ENCODE data around the gene CXXC5.

Gene CXXC5

GRCh38 chr5:139651853-139652787 is 4.0 kb downstream of the CXXC5 start:
- DNase-seq (ENCODE audit: low read depth): no peak

GRCh38 chr5:139652788-139653241 is 4.7 kb downstream of the CXXC5 start:
- no peak for DNase-seq (ENCODE audit: low read depth)

GRCh38 chr5:139653616-139654015 is 5.5 kb downstream of the CXXC5 start:
- DNase-seq (ENCODE audit: low read depth): no peak

GRCh38 chr5:139654464-139654863 is 6.3 kb downstream of the CXXC5 start:
- DNase-seq (ENCODE audit: low read depth): no peak

GRCh38 chr5:139654871-139655491 is 6.8 kb downstream of the CXXC5 start:
- DNase-seq (ENCODE audit: low read depth): no peak

GRCh38 chr5:139655727-139656271 is 7.7 kb downstream of the CXXC5 start:
- no peak for DNase-seq (ENCODE audit: low read depth)

- DNase-seq (ENCODE audit: low read depth): no peak
These were observed 9.5 kb downstream of the CXXC5 start for GRCh38 chr5:139657363-139658321.

- DNase-seq (ENCODE audit: low read depth): no peak
These were observed 10.4 kb downstream of the CXXC5 start for GRCh38 chr5:139658501-139658927.

GRCh38 chr5:139658928-139659667 is 10.9 kb downstream of the CXXC5 start:
- no peak for DNase-seq (ENCODE audit: low read depth)

GRCh38 chr5:139659695-139660101 is 11.5 kb downstream of the CXXC5 start:
- no peak for DNase-seq (ENCODE audit: low read depth)

- DNase-seq (ENCODE audit: low read depth): no peak
These were observed 12.2 kb downstream of the CXXC5 start for GRCh38 chr5:139660105-139660922.

GRCh38 chr5:139660923-139661814 is 13.0 kb downstream of the CXXC5 start:
- no peak for DNase-seq (ENCODE audit: low read depth)

- no peak for DNase-seq (ENCODE audit: low read depth)
These were observed 14.5 kb downstream of the CXXC5 start for GRCh38 chr5:139662617-139663016.

- DNase-seq (ENCODE audit: low read depth): no peak
These were observed 15.3 kb downstream of the CXXC5 start for GRCh38 chr5:139663207-139664085.

- DNase-seq (ENCODE audit: low read depth): no peak
These were observed 16.0 kb downstream of the CXXC5 start for GRCh38 chr5:139664086-139664693.

GRCh38 chr5:139664727-139665351 is 16.7 kb downstream of the CXXC5 start:
- DNase-seq (ENCODE audit: low read depth): no peak

GRCh38 chr5:139665626-139666025 is 17.5 kb downstream of the CXXC5 start:
- no peak for DNase-seq (ENCODE audit: low read depth)
